ENCODE data around the gene LINGO4. TPM values are rescaled to one million over a fixed set of nuclear protein-coding genes. Genes with fewer than 3 reads are reported as not detected.

LINGO4 gene
- total RNA-seq, 1 experiment from 2014 or later = not detected

- POLR2A ChIA-PET = no interaction called here
- no peaks in the 10 kb centered on the region for H3K36me3 ChIP-seq (ENCODE audit: control insufficient read depth, insufficient read depth, low read length)
- no peaks in the 10 kb centered on the region for H3K36me3 Mint-ChIP-seq (ENCODE audit: insufficient read depth, unreplicated experiment)
- no peak overlapping the region for H3K4me3 ChIP-seq (ENCODE audit: low read depth, low read length)
- no peak overlapping the region for H3K4me3 Mint-ChIP-seq (ENCODE audit: unreplicated experiment)
- H3K4me1 ChIP-seq = no peaks in the 10 kb centered on the region
- TF ChIP-seq CTCF (IDR thresholded peaks at IDR 0.05; ENCODE audit: insufficient read depth in 1 of 2, low read depth in 1 of 2, low read length in 1 of 2, severe bottlenecking in 1 of 2, unreplicated experiment in 1 of 2) = no peak
- DNase-seq = no peak
- no peaks in the 10 kb centered on the region for H3K9me3 ChIP-seq
- peaks cover 3% of the 10 kb centered on the region for H3K27me3 Mint-ChIP-seq (ENCODE audit: insufficient read depth, unreplicated experiment)
- BruUV-seq (replicated peaks) = no TSS peak
- H3K27ac Mint-ChIP-seq (ENCODE audit: unreplicated experiment) = no peak overlapping the region
- CTCF ChIA-PET = no interaction called here
- H3K4me1 Mint-ChIP-seq (ENCODE audit: low read depth, unreplicated experiment) = no peaks in the 10 kb centered on the region
- H3K9me3 Mint-ChIP-seq (ENCODE audit: unreplicated experiment) = no peaks in the 10 kb centered on the region
- no peaks in the 10 kb centered on the region for H3K27me3 ChIP-seq (replicated peaks; ENCODE audit: control insufficient read depth, insufficient read depth, low read length)
- intact Hi-C loops (cut with micrococcal nuclease; ENCODE audit: unreplicated experiment) = no loop called here
These were observed 43.9 kb upstream of the LINGO4 start for GRCh38 chr1:151849126-151849525.

GRCh38 chr1:151847867-151848596, 42.8 kb upstream of the LINGO4 start:
- intact Hi-C loops (cut with micrococcal nuclease; ENCODE audit: unreplicated experiment) = no loop called here
- POLR2A ChIA-PET = no interaction called here

GRCh38 chr1:151846686-151847237, 41.5 kb upstream of the LINGO4 start:
- no peaks in the 10 kb centered on the region for H3K4me1 ChIP-seq
- H3K4me3 ChIP-seq (ENCODE audit: low read depth, low read length) = no peak overlapping the region
- Mint-ChIP-seq H3K4me3 (ENCODE audit: unreplicated experiment) (no peak overlapping the region), H3K4me1 (ENCODE audit: low read depth, unreplicated experiment) (no peaks in the 10 kb centered on the region), H3K9me3 (ENCODE audit: unreplicated experiment) (no peaks in the 10 kb centered on the region), H3K27ac (ENCODE audit: unreplicated experiment) (no peak overlapping the region), H3K27me3 (ENCODE audit: insufficient read depth, unreplicated experiment) (peaks cover 3% of the 10 kb centered on the region), H3K36me3 (ENCODE audit: insufficient read depth, unreplicated experiment) (no peaks in the 10 kb centered on the region)
- DNase-seq = no peak
- BruUV-seq (replicated peaks) = no TSS peak
- no peaks in the 10 kb centered on the region for H3K27me3 ChIP-seq (replicated peaks; ENCODE audit: control insufficient read depth, insufficient read depth, low read length)
- H3K9me3 ChIP-seq = no peaks in the 10 kb centered on the region
- no peaks in the 10 kb centered on the region for H3K36me3 ChIP-seq (ENCODE audit: control insufficient read depth, insufficient read depth, low read length)
- intact Hi-C loops (cut with micrococcal nuclease; ENCODE audit: unreplicated experiment) = no loop called here
- ChIA-PET CTCF (no interaction called here), POLR2A (interaction anchor here (1.2 kb wide), 1 partner anchor 62 kb away, joined by 3 read pairs; no protein-coding TSS in a partner anchor)
- TF ChIP-seq CTCF (IDR thresholded peaks at IDR 0.05; ENCODE audit: insufficient read depth in 1 of 2, low read depth in 1 of 2, low read length in 1 of 2, severe bottlenecking in 1 of 2, unreplicated experiment in 1 of 2) = no peak

More at GRCh38 chr1:151847867-151848596, 42.8 kb upstream of the LINGO4 start:
- DNase-seq = no peak
- no peak overlapping the region for H3K4me3 Mint-ChIP-seq (ENCODE audit: unreplicated experiment)
- no peak for TF ChIP-seq CTCF (IDR thresholded peaks at IDR 0.05; ENCODE audit: insufficient read depth in 1 of 2, low read depth in 1 of 2, low read length in 1 of 2, severe bottlenecking in 1 of 2, unreplicated experiment in 1 of 2)
- H3K4me1 ChIP-seq = no peaks in the 10 kb centered on the region
- H3K27me3 ChIP-seq (replicated peaks; ENCODE audit: control insufficient read depth, insufficient read depth, low read length) = no peaks in the 10 kb centered on the region
- H3K4me3 ChIP-seq (ENCODE audit: low read depth, low read length) = no peak overlapping the region
- H3K27ac Mint-ChIP-seq (ENCODE audit: unreplicated experiment) = no peak overlapping the region
- no peaks in the 10 kb centered on the region for H3K4me1 Mint-ChIP-seq (ENCODE audit: low read depth, unreplicated experiment)
- peaks cover 3% of the 10 kb centered on the region for H3K27me3 Mint-ChIP-seq (ENCODE audit: insufficient read depth, unreplicated experiment)
- no TSS peak for BruUV-seq (replicated peaks)
- H3K36me3 ChIP-seq (ENCODE audit: control insufficient read depth, insufficient read depth, low read length) = no peaks in the 10 kb centered on the region
- H3K9me3 Mint-ChIP-seq (ENCODE audit: unreplicated experiment) = no peaks in the 10 kb centered on the region
- no peaks in the 10 kb centered on the region for H3K9me3 ChIP-seq
- H3K36me3 Mint-ChIP-seq (ENCODE audit: insufficient read depth, unreplicated experiment) = no peaks in the 10 kb centered on the region
- CTCF ChIA-PET = interaction anchor here (0.6 kb wide), 1 partner anchor 60 kb away, joined by 3 read pairs; no protein-coding TSS in a partner anchor
